DND-41 (cell line): Measurements from ENCODE around the gene TRIM32.

Experiments used
- EZH2 ChIP-seq: IDR thresholded peaks from 3 replicates; pipeline ENCODE4 v1.6.1; 2012; ENCODE audit warnings: borderline replicate concordance, low read depth, mild to moderate bottlenecking, moderate library complexity, low read length, inconsistent platforms; ENCODE audit not compliant: severe bottlenecking
- TF ChIP-seq, protein P1 (sequence below): IDR thresholded peaks from 2 replicates; pipeline ENCODE4 v1.5.1; 2012; ENCODE audit warnings: borderline replicate concordance, low read length, moderate library complexity, mild to moderate bottlenecking; ENCODE audit not compliant: poor library complexity, severe bottlenecking; ENCODE audit errors: extremely low read depth

DNA sequence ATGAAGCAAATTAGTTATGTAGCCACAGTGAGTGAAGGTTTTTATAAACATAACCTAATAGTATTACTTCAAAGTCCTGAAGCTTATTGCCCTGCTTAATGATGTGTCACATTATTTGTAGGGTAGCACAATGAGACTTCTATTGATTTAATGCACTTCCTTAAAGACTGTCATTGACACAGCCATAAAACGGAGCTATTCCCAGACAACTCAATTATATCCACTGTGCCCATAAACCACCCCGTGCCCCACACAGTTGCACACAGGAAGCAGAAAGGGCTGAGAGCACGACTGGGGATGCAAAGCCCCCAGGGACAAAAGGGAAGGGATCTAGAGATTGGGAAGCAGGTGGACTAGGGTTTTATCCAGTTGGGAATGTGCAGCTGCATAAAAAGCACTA lies 37.0 kb downstream of the TRIM32 start:
- no peak for TF ChIP-seq EZH2
- TF ChIP-seq, protein P1, sequence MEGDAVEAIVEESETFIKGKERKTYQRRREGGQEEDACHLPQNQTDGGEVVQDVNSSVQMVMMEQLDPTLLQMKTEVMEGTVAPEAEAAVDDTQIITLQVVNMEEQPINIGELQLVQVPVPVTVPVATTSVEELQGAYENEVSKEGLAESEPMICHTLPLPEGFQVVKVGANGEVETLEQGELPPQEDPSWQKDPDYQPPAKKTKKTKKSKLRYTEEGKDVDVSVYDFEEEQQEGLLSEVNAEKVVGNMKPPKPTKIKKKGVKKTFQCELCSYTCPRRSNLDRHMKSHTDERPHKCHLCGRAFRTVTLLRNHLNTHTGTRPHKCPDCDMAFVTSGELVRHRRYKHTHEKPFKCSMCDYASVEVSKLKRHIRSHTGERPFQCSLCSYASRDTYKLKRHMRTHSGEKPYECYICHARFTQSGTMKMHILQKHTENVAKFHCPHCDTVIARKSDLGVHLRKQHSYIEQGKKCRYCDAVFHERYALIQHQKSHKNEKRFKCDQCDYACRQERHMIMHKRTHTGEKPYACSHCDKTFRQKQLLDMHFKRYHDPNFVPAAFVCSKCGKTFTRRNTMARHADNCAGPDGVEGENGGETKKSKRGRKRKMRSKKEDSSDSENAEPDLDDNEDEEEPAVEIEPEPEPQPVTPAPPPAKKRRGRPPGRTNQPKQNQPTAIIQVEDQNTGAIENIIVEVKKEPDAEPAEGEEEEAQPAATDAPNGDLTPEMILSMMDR: no peak
